ENCODE measurements around the gene ARHGAP44. TPM values are rescaled to one million over a fixed set of nuclear protein-coding genes. Genes with fewer than 3 reads are reported as not detected.

ARHGAP44 gene, protein sequence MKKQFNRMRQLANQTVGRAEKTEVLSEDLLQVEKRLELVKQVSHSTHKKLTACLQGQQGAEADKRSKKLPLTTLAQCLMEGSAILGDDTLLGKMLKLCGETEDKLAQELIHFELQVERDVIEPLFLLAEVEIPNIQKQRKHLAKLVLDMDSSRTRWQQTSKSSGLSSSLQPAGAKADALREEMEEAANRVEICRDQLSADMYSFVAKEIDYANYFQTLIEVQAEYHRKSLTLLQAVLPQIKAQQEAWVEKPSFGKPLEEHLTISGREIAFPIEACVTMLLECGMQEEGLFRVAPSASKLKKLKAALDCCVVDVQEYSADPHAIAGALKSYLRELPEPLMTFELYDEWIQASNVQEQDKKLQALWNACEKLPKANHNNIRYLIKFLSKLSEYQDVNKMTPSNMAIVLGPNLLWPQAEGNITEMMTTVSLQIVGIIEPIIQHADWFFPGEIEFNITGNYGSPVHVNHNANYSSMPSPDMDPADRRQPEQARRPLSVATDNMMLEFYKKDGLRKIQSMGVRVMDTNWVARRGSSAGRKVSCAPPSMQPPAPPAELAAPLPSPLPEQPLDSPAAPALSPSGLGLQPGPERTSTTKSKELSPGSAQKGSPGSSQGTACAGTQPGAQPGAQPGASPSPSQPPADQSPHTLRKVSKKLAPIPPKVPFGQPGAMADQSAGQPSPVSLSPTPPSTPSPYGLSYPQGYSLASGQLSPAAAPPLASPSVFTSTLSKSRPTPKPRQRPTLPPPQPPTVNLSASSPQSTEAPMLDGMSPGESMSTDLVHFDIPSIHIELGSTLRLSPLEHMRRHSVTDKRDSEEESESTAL
- polyA plus RNA-seq (ENCODE audit: insufficient read length in 4 of 4) = 1 to 10 TPM; 7.1 to 9.0 (median 7.5) TPM

GRCh38 chr17:12789481-12790248 is at the start of gene ARHGAP44:
TSS of gene ARHGAP44 (plus strand) at chr17:12789498. CDS start at chr17:12789839, 341 bp downstream.
- peak; percentile 19 to 51 (median 46) for DNase-seq (ENCODE audit: low read depth in 4 of 4, low spot score in 3 of 4)

GRCh38 chr17:12739500-12739899 is 49.8 kb upstream of the ARHGAP44 start:
- no peak for DNase-seq (ENCODE audit: low read depth in 4 of 4, low spot score in 3 of 4)

DNA sequence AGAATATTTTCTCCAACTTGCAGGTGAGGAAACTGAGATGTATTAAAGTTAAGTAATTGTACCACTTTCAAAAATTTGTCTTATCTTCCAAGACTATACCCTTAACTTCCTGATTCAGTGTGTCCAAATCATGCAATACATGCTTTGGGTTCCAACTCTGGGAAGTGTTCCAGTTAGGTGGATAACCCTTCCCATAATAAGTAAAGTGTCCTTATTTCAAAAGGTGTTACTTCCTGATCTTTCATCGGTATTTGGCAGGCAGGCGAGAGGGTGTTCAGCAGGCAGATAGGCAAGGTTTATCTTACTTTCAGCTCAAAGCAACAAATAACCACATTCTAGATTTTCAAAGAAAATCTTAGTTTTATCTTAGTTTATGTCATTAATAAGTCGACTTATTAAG is 46.3 kb upstream of the ARHGAP44 start:
- DNase-seq (ENCODE audit: low read depth in 4 of 4, low spot score in 3 of 4) = no peak

DNA sequence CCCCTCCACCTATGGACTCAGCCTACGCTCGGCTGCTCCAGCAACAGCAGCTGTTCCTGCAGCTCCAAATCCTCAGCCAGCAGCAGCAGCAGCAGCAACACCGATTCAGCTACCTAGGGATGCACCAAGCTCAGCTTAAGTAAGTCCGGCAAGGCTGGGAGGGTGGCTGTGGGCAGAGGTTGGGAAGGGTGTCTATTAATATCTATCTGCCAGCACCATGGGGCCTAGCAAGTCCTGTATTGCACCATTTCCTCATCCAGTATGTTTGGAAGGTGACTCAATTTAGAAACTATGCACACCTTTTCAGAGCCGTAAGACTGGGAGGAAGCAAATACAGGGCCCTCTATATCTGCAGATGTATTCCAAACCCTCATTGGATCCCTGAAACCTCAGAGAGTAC is 45.0 kb upstream of the ARHGAP44 start:
- no peak for DNase-seq (ENCODE audit: low read depth in 4 of 4, low spot score in 3 of 4)

DNA sequence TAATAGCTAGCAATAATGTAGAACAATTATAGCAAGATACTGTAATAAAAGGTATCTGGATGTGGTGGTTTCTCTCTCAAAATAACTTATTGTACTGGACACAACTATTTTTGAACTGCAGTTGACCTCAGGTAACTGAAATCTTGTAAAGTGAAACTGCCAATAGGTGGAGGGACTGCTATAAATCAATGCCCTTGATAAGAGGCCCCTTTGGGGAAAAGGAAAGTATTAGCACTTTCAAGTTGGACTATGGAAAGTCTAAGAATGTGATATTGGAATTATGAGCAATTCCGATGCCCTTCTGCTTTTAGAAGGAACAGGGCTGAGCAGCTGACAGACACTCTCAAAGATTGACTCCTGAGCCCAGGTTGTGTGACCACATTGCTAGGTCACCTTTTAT is 44.5 kb upstream of the ARHGAP44 start:
- DNase-seq (ENCODE audit: low read depth in 4 of 4, low spot score in 3 of 4) = no peak

- DNase-seq (ENCODE audit: low read depth in 4 of 4, low spot score in 3 of 4) = no peak
Measured at GRCh38 chr17:12745486-12745885, 43.8 kb upstream of the ARHGAP44 start.

GRCh38 chr17:12756786-12757185 is 32.5 kb upstream of the ARHGAP44 start:
- DNase-seq (ENCODE audit: low read depth in 4 of 4, low spot score in 3 of 4) = no peak

- no peak for DNase-seq (ENCODE audit: low read depth in 4 of 4, low spot score in 3 of 4)
Measured at GRCh38 chr17:12759090-12759489, 30.2 kb upstream of the ARHGAP44 start.

DNA sequence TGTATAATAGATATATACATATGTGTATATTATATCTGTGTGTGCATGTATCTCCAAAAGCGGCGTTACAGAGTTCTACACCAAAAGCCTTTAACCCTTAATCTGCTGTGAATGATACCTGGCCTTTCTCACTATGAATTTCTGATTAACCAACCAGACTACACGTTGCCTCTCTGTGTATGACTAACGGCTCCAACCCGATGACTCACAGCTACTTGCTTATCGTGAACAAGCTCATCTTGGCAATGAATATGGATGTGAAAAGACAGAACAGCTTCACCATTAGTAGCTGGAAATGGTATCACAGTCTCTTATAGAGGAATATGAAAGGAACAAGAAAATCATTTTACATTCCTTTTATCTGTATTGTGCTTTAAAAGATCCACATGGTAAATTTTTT is 23.8 kb upstream of the ARHGAP44 start:
- DNase-seq (ENCODE audit: low read depth in 4 of 4, low spot score in 3 of 4) = no peak

GRCh38 chr17:12768255-12768654 is 21.0 kb upstream of the ARHGAP44 start:
- DNase-seq (ENCODE audit: low read depth in 4 of 4, low spot score in 3 of 4) = no peak

DNA sequence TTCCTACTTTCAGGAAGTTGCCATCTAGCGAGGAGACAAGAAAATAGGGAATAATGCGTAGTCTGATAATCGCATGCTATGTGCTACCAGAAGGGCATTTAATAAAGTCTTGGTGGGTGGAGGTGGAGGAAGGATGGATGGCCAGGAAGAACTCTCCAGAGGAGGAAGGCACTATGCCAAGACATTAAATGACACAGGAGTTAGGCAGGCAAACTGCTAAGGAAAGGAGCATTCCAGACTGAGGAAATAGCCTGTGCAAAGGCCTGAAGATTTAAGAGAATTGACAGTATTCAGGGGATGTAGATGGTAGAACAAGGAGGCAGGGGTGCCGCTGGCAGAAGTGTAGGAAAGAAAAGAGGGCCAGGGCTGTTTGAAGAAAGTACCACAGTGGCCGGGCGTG is 19.3 kb upstream of the ARHGAP44 start:
- no peak for DNase-seq (ENCODE audit: low read depth in 4 of 4, low spot score in 3 of 4)

GRCh38 chr17:12773153-12773552 is 16.1 kb upstream of the ARHGAP44 start:
- no peak for DNase-seq (ENCODE audit: low read depth in 4 of 4, low spot score in 3 of 4)

DNA sequence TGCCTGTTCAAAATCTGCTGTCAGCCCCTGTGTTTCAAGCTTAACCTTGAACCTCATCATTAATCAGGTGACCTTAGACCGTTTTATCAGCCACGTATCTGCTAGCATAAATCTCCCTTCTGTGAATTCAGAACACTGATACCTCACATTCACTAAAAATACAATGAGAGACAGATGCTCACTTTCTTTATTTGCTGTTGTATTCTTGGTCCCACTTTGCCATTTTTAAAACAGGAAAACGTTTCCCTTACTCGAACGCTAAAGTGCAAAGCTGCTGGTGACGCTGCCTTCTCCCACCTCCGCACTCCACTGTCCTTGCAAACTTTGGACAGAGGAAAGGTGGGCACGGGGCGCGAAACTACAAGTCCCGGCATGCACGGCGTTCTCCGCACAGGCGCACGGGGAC is 220 bp upstream of the ARHGAP44 start:
- peak in 1 of 4 donors; percentile 38 for DNase-seq (ENCODE audit: low read depth in 4 of 4, low spot score in 3 of 4)

DNA sequence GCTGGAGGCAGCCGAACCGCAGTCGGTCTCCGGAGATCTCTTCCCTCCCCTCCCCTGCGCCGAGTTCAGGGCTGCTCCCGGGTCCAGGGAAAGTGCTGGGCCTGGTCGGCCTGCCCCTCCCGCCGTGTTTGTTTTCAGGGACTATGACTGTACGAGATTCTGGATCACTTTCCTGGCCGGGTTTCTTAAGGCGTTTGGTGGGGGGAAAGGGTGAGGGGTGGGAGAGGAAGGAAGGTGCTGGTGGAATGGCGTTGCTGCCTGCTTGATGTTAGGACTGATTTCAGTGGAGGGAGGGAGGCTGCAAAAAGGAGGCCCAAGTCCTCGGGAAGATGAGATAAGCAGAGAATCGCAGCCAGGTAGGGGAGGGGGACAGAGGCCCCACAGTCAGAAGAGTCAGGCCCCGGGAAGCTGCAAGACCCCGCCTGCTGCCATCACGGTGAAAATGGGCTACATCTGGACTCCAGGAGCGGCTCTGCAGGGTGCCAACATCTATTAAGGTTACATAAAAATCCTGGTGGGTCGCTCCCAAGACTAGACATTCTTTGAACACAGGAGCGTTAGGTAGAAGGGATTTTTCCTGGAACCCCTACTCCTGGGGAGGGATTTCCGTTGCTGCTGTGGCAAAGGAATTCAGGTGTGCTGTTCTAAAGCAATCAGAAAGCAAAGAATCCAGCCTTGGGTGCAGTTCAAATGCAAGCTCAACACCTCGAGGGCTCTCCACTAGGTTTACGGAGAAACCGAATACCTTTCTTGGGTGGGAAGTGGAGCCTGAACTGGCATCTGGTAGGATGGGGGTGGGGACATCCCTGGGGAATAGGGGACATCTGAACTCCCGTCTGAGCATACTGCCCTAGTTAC is 1.2 kb downstream of the ARHGAP44 start:
- no peak for DNase-seq (ENCODE audit: low read depth in 4 of 4, low spot score in 3 of 4)

GRCh38 chr17:12794919-12795532 is 5.7 kb downstream of the ARHGAP44 start:
- no peak for DNase-seq (ENCODE audit: low read depth in 4 of 4, low spot score in 3 of 4)

GRCh38 chr17:12800855-12801365 is 11.6 kb downstream of the ARHGAP44 start:
- DNase-seq (ENCODE audit: low read depth in 4 of 4, low spot score in 3 of 4) = no peak

- no peak for DNase-seq (ENCODE audit: low read depth in 4 of 4, low spot score in 3 of 4)
Measured at GRCh38 chr17:12806630-12807029, 17.3 kb downstream of the ARHGAP44 start.

- no peak for DNase-seq (ENCODE audit: low read depth in 4 of 4, low spot score in 3 of 4)
Measured at GRCh38 chr17:12808723-12809122, 19.4 kb downstream of the ARHGAP44 start.

GRCh38 chr17:12812877-12813276 is 23.6 kb downstream of the ARHGAP44 start:
- no peak for DNase-seq (ENCODE audit: low read depth in 4 of 4, low spot score in 3 of 4)

All from left renal pelvis (tissue), 4 donors.